HG02981 (cell line): Measurements from ENCODE around the gene OAS2.
"Not testable (repeated sequence)": the region's sequence is repeated elsewhere in the genome, so short reads cannot be mapped to it uniquely, and the experiment has no call there.

ENCODE experiments used
- ATAC-seq: cut with Tn5 transposase; IDR thresholded peaks from one replicate; pipeline ENCODE4 v1.9.1; 2021; ENCODE audit warnings: mild to moderate bottlenecking, moderate library complexity; ENCODE audit not compliant: unreplicated experiment

OAS2 gene

GRCh38 chr12:112947761-112948160, 30.6 kb upstream of the OAS2 start:
- no peak for ATAC-seq

- ATAC-seq: no peak
These were observed 29.5 kb upstream of the OAS2 start for GRCh38 chr12:112948806-112949205.

DNA sequence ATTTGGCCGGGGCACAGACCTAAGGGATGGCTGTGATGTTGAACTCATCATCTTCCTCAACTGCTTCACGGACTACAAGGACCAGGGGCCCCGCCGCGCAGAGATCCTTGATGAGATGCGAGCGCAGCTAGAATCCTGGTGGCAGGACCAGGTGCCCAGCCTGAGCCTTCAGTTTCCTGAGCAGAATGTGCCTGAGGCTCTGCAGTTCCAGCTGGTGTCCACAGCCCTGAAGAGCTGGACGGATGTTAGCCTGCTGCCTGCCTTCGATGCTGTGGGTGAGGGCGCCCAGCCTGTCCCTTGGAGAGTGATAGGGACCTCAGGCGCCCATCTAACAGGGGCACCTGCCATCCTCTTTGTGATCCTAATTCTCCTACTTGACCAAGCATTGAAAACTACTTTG, 27.6 kb upstream of the OAS2 start:
- ATAC-seq: no peak

GRCh38 chr12:112957125-112957524, 21.2 kb upstream of the OAS2 start:
- ATAC-seq: not testable (repeated sequence)

GRCh38 chr12:112961074-112961473, 17.2 kb upstream of the OAS2 start:
- ATAC-seq: no peak

GRCh38 chr12:112961536-112961935, 16.8 kb upstream of the OAS2 start:
- ATAC-seq: no peak

DNA sequence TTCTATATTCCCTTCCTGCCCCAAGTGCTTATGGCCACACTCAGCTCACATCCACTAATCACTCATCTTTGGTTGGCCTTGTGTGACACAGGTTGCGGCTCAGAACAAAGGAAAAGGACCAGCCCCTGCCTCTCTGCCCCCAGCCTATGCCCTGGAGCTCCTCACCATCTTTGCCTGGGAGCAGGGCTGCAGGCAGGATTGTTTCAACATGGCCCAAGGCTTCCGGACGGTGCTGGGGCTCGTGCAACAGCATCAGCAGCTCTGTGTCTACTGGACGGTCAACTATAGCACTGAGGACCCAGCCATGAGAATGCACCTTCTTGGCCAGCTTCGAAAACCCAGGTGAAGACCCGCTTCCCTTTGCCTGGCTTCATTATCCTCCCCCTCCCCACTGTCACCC, 15.8 kb upstream of the OAS2 start:
- ATAC-seq: no peak

DNA sequence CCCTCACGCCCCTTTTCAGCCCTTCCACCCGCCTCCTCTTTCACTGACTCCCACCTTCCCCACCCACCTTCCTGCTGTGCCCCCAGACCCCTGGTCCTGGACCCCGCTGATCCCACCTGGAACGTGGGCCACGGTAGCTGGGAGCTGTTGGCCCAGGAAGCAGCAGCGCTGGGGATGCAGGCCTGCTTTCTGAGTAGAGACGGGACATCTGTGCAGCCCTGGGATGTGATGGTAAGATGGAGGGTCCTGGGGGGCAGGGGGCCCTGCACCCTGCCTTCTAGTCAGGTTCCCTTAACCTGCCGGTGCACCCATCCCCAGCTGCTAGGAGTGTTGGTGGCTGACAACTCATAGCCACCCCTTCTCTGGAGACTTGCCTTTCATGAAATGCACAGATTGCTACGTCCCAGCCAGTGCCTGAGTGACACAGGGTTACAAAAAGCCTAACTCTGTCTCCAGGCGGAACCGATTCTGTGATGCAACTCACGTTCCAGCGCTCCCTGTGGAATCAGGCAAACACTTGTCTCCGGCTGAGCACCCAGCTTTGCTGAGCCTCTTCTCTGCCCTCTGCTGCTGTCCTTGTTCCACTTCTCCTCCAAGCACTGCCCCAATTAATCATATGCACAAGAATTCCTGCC, 15.0 kb upstream of the OAS2 start:
- ATAC-seq: no peak

DNA sequence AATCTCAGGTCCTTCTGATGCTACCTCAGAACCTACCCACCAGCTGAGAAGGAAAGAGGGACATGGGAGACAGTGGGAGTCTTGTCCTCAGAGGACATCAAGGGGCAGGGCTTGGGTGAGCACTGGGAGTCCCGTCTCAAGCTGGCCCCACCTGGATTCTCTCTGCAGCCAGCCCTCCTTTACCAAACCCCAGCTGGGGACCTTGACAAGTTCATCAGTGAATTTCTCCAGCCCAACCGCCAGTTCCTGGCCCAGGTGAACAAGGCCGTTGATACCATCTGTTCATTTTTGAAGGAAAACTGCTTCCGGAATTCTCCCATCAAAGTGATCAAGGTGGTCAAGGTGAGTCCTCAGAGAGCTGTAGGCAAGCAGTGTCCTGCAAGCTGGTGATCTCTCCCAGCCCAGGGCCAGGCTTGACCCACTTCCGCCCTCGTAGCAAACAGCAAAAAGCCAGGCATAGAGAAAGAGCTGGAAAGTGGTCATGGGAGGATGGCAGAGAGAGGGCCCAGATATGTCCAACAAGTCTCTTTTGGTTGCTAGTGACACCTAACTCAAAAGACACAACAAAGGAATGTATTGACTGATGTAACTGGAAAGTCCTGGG, 14.2 kb upstream of the OAS2 start:
- no peak for ATAC-seq

GRCh38 chr12:112964915-112965314, 13.4 kb upstream of the OAS2 start:
- no peak for ATAC-seq

DNA sequence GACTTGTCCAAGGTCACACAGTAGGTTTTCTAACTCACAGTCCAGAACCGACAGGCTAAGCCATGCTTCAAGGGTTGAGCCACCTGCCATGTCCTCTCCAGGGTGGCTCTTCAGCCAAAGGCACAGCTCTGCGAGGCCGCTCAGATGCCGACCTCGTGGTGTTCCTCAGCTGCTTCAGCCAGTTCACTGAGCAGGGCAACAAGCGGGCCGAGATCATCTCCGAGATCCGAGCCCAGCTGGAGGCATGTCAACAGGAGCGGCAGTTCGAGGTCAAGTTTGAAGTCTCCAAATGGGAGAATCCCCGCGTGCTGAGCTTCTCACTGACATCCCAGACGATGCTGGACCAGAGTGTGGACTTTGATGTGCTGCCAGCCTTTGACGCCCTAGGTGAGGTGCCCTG, 12.7 kb upstream of the OAS2 start:
- ATAC-seq: no peak

DNA sequence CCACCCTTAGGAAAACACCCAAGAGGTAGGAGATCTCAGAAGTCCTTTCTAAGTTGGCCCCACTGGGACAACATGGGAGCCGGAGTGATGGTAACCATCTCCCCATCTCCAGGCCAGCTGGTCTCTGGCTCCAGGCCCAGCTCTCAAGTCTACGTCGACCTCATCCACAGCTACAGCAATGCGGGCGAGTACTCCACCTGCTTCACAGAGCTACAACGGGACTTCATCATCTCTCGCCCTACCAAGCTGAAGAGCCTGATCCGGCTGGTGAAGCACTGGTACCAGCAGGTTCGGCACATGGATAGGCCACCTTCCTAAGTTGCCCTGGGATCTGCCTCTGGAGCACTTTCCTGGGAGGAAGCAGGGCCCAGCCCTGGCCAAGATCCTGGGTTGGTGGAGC, 11.0 kb upstream of the OAS2 start:
- ATAC-seq: no peak

DNA sequence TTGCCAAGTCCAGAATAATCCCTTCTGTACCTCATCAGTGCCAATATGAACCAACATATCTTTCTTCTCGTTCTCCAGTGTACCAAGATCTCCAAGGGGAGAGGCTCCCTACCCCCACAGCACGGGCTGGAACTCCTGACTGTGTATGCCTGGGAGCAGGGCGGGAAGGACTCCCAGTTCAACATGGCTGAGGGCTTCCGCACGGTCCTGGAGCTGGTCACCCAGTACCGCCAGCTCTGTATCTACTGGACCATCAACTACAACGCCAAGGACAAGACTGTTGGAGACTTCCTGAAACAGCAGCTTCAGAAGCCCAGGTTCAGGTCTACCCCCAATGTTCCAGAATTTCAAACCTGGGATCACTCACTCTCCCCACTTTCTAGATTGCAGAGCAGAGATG, 10.5 kb upstream of the OAS2 start:
- no peak for ATAC-seq

- ATAC-seq: no peak
These were observed 8.6 kb upstream of the OAS2 start for GRCh38 chr12:112969547-112970306.

GRCh38 chr12:112970391-112970790, 7.9 kb upstream of the OAS2 start:
- ATAC-seq: no peak

DNA sequence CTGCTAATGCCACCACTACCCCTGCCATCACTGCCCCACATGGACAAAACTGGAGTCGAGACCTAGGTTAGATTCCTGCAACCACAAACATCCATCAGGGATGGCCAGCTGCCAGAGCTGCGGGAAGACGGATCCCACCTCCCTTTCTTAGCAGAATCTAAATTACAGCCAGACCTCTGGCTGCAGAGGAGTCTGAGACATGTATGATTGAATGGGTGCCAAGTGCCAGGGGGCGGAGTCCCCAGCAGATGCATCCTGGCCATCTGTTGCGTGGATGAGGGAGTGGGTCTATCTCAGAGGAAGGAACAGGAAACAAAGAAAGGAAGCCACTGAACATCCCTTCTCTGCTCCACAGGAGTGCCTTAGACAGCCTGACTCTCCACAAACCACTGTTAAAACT, 7.1 kb upstream of the OAS2 start:
- no peak for ATAC-seq

GRCh38 chr12:112973011-112973735, 5.1 kb upstream of the OAS2 start:
- no peak for ATAC-seq

GRCh38 chr12:112973818-112974231, 4.5 kb upstream of the OAS2 start:
- ATAC-seq: no peak

- ATAC-seq: no peak
These were observed 3.4 kb upstream of the OAS2 start for GRCh38 chr12:112974904-112975303.

DNA sequence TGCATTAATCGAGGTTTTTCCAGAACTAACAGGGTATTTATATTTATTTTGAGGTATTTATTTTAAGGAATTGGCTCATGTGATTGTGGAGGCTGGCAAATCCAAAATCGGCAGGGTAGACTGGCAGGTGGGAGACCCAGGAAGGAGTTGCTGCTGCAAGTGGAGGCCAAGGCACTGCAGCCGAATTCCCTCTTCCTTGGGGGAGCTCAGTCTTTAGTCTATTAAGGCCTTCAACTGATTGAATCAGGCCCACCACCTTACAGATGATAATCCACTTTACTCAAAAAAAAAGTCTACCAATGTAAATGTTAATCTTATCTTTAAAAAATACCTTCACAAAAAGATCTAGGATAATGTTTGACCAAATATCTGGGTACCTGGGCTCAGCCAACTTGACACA, 1.2 kb upstream of the OAS2 start:
- ATAC-seq: no peak

DNA sequence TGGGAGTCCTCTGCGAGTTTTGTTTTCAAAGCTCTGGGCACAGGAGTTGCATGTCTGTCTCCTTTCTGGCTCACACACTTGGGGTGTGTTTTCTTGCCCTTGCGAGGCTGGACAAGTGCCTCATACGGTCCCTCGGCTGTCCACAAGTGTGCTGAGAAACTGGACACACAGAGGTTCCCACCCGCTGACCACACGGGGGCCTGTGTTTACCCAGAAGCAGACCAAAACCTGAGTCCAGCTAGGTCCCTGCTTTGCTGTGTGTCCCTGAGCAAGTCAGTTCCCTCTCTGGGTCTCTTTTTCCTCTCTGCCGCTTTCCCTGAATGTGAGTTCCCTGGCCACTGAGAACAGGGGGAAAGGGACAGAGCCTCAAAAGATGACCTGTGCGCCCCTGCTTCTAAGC, 678 bp upstream of the OAS2 start:
- ATAC-seq: no peak
